ENCODE data around the gene CDH13.

The CDH13 gene

DNA sequence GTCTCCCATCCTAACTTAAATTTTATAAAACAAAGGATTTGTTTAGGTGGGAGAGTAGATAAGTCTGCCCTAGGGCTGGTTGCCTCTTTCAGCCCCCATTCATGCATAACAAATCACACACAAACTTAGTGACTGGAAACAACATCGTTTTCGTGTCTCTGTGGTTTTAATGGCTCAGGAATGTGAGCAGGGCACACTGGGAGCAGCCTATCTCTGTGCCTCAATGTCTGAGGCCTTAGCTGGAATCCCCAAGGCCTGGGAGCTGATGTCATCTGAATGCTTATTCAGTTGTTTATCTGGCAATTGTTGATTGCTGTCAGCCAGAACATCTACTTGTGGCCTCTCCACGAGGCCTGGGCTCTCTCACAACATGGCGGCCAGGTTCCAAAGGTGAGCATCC is 1079.1 kb downstream of the CDH13 start:
- TF ChIP-seq GATA2 (IDR thresholded peaks at IDR 0.05; ENCODE audit: low read depth, low read length) (no peak), GATA3 (IDR thresholded peaks at IDR 0.05; ENCODE audit: low read depth, low read length) (no peak)

DNA sequence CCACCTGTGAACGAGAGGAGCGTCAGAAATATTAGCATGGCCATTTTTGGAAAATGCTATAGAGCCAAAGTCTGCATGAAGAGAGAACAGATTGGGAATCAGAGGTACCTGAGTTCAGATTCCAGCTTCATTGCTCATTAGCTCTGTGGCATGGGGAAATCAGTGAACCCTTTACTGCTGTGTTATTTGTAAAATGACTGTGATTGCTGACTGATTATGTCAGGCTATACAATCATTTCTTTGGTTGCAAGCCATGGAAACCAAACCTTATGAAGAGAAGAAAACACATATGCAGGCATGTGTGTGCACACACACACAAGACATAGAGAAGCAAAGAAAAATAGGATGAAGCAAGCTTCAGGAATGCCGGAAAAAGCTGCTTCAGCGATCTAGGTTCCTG is 1079.6 kb downstream of the CDH13 start:
- TF ChIP-seq GATA3 (IDR thresholded peaks at IDR 0.05; ENCODE audit: low read depth, low read length) (no peak), GATA2 (IDR thresholded peaks at IDR 0.05; ENCODE audit: low read depth, low read length) (no peak)

DNA sequence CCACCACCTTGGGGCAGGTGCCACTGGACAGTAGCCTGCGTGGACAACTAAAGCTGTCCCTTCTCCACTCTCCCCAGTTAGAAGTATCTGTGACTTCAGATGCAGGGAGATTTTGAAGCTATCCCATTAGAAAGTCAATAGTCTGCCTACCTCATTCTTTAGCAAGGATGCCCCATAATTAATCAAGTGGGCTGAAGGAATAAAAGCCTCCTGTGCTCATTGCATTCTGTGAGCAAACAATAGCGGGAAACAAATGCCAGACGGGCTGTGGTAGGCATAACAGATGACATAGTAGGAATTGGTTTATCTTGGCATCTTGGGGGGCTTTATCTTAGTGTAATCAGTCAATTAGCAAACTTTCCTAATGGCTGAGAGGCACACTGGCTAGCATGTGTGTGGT is 1084.3 kb downstream of the CDH13 start:
- TF ChIP-seq GATA3 (IDR thresholded peaks at IDR 0.05; ENCODE audit: low read depth, low read length) = no peak
- no peak for TF ChIP-seq GATA2 (IDR thresholded peaks at IDR 0.05; ENCODE audit: low read depth, low read length)

DNA sequence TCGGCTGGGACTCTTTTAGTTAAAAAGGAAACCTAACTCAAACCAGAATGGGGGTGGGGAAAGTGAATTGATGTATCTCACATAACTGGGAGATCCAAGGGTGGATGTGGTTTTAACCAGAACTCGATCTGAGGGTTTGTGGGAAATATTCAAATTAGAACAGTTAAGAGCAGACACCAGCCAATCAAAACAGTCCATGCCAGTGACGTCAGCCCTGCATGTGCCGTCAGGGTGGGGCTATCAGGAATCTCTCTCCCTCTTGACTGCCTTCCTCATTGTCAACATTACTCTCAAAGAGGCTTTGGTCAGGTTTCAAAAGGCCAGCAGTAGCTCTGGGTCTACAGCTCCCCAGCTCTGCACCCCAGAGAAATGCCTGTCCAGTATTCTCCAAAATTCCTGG is 1086.8 kb downstream of the CDH13 start:
- no peak for TF ChIP-seq GATA2 (IDR thresholded peaks at IDR 0.05; ENCODE audit: low read depth, low read length)
- TF ChIP-seq GATA3 (IDR thresholded peaks at IDR 0.05; ENCODE audit: low read depth, low read length) = no peak

DNA sequence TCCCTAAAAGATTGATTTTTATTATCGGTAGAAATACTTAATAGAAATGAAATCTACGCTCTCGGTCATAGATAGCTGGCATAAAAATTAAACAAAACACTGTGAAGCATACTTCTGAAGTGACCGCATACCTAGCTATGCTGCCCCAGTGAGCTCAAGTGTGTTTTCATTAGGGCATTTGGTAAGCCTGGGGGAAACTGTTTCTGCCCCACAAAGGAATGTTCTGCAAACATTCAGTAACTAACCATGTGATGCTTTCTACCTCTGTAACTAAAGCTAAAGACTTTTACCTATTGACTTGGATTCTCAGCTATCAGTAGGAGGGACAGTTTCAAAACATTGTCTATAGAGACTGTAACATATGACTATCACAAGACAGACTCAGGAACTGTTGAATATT is 1087.5 kb downstream of the CDH13 start:
- no peak for TF ChIP-seq GATA2 (IDR thresholded peaks at IDR 0.05; ENCODE audit: low read depth, low read length)
- TF ChIP-seq GATA3 (IDR thresholded peaks at IDR 0.05; ENCODE audit: low read depth, low read length) = no peak

DNA sequence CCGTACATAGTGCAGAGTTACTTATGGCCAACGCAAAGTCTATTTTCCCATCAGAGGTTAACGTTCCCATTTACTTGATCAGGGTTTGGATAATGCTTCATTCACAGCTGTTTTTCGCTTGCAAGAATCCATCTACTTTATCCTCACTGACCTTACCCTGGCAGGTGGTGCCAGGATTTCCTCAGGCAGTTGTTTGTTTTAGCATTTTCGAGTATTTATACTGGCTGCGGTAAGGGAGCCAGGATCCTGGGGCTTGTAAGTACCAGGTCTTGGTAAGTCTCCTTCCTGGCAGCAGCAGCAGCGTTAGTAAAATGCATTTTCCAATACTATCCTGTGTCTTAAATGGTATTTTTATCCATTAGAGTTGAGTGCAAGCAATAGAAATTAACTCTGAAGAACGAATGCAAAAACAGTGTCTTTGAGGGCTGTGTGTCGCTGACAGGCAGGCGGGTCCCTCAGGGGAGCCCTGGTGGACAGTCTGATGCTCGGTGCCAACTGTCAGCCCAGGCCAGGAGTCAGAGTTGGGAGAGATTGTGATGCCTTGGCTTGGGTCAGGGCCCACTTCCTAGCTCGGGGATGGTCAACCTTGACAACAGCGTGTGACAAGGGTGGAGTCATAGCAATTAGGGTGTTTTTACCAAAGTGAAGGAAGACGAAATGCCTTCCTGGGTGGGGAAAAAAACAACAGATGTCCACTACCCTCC is 1088.6 kb downstream of the CDH13 start:
- TF ChIP-seq GATA3 (IDR thresholded peaks at IDR 0.05; ENCODE audit: low read depth, low read length) (no peak), GATA2 (IDR thresholded peaks at IDR 0.05; ENCODE audit: low read depth, low read length) (no peak)

DNA sequence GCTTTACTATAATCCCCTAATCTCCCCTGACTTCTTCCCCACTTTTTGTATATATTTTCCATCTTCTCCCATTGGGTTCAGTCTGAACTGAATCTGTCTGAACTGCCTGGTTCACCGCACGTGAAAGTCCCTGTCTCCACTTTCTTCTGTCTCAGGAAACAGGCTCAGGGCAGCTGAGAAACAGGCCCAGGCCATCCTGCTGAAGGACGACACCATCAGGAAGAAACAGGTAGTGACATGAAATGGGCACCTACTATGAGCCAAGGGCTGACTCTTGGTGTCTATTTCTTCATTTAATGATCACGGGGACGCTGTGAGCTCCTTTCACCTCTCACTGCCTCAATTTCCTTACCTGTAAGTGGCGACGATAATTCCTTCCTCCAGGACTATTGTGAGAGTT is 1090.5 kb downstream of the CDH13 start:
- no peak for TF ChIP-seq GATA3 (IDR thresholded peaks at IDR 0.05; ENCODE audit: low read depth, low read length)
- no peak for TF ChIP-seq GATA2 (IDR thresholded peaks at IDR 0.05; ENCODE audit: low read depth, low read length)

DNA sequence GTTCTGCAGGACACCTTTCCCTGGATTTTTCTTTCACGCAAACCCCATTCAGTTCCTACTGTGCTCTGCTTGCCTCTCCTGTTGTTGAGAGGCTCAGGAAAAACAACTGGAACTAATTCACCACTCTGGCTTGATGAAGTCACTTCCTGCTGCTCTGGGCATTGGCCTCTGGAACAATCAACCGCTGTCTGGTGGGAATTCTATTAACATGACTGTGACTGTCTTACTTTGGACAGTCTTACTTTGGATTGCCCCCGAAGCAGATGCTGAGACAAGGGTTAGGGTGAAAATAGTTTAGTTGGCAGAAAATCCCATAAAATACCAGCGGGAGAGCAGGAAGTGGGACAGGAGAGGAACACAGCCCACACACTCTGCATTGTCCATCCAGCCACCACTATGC is 1091.0 kb downstream of the CDH13 start:
- no peak for TF ChIP-seq GATA2 (IDR thresholded peaks at IDR 0.05; ENCODE audit: low read depth, low read length)
- no peak for TF ChIP-seq GATA3 (IDR thresholded peaks at IDR 0.05; ENCODE audit: low read depth, low read length)

DNA sequence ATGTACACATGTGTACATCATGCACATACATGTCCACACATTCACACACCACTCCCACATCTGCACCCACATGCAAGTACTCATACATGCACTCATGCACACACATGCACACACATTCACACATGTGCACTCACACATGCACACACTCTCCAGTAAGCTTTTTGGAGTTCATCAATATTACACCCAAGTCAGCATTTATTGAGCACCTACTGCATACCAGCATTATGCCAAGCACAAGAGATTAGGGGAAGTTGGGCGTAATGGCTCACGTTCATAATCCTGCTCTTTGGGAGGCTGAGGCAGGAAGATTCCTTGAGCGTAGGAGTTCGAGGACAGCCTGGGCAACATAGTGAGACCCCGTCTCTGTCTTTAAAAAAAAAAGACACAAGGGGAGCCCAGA is 1093.4 kb downstream of the CDH13 start:
- no peak for TF ChIP-seq GATA3 (IDR thresholded peaks at IDR 0.05; ENCODE audit: low read depth, low read length)
- TF ChIP-seq GATA2 (IDR thresholded peaks at IDR 0.05; ENCODE audit: low read depth, low read length) = no peak

DNA sequence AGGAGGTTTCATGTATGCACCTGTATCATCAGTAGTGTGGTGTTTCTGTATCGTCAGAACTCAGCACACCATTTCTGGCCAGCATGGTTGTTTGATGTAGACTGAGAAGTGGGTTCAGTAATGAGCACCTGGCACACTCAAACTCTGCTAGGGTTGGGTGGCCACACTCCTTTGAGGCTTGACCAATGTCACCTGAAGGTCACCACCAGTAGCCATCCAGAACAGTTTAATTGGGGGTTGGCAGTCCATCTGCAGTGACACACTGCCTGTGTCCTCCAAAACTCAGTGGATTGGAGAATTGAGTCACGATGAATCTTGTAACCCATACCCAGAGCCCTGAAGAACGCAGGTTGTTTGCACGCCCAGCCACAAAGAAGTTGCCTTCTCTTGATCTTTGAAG is 1094.2 kb downstream of the CDH13 start:
- TF ChIP-seq GATA2 (IDR thresholded peaks at IDR 0.05; ENCODE audit: low read depth, low read length) = no peak
- TF ChIP-seq GATA3 (IDR thresholded peaks at IDR 0.05; ENCODE audit: low read depth, low read length) = no peak

DNA sequence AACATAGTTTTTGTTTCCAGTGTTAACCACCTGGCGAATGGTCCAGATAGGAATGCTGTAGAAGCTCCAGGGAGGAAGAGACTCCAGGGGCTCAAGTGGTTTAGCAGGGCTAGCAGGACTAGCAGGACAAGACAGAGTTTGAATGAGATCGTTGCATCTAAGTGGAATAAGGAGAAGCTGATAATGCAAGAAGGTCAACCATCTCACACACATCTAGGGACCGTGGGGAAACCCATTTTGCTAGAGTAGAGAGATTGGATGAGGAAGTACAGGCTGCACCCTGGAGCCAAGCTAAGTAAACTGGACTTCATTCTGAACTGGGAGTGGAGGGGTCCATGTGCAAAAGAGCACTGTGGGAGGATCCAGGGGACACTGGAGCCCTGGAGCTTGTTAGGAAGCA is 1094.9 kb downstream of the CDH13 start:
- TF ChIP-seq GATA2 (IDR thresholded peaks at IDR 0.05; ENCODE audit: low read depth, low read length) (no peak), GATA3 (IDR thresholded peaks at IDR 0.05; ENCODE audit: low read depth, low read length) (no peak)

DNA sequence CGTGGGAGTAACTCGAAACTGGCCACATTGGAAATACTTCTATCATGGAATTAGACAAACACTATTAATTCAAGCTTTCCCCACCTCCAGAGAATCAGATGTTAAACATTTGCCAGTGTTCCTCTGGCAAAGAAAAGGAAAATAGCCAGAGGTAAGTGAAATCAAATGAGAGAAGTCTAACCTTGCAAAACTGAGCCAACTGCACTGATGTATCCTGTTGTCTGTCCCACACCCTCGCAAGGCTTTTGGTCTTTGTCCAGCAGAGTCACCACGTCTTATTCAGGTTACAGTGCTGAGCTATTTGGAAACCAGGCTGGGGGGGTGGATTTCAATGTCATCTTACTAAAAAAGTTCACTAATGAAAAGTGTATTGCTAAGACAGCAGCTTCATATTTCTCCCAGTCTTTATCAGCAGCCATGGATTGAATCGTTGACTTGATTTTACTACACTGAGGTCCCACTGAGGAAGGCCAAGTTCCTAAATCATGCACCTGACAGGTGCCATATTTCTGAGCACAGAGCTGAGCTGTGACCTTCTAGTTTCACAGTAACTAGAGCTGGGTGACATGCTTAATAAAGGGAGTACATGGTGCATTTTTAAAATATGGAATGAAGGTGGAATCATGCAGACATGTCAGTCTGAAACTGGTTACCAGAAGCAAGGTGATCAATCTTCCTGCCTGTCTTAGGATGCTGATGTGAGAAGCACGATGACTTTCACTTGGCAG is 1095.9 kb downstream of the CDH13 start:
- TF ChIP-seq GATA2 (IDR thresholded peaks at IDR 0.05; ENCODE audit: low read depth, low read length) = no peak
- no peak for TF ChIP-seq GATA3 (IDR thresholded peaks at IDR 0.05; ENCODE audit: low read depth, low read length)

DNA sequence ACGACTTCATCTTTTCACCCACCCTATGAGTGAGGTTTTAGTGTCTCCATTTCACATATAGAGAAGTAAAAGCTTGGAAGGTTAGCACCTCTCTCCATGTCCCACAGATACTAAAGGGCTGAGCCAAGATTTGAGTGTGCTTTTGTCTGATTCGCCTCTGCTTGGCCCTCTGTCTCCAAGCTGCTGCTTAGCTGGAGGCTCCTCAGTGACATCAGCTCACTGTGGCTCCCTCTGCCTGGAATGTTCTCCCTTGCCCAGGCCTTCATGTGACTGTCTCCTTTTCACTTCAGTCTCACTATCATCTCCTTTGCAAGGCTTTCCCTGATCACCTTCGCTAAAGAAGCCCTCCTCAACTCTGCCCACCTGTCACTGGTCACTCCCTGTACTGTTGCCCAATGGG is 1096.5 kb downstream of the CDH13 start:
- no peak for TF ChIP-seq GATA3 (IDR thresholded peaks at IDR 0.05; ENCODE audit: low read depth, low read length)
- no peak for TF ChIP-seq GATA2 (IDR thresholded peaks at IDR 0.05; ENCODE audit: low read depth, low read length)

DNA sequence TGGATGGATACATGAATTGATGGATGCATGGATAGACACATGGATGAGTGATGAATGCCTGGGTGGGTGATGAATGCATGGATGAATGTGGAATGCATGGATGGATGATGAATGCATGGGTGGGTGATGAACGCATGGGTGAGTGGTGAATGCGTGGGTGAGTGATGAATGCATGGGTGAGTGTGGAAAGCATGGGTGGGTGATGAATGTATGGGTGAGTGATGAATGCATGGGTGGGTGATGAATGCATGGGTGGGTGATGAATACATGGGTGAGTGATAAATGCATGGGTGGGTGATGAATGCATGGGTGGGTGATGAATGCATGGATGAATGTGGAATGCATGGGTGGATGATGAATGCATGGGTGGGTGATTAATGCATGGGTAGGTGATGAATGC is 1097.1 kb downstream of the CDH13 start:
- TF ChIP-seq GATA2 (IDR thresholded peaks at IDR 0.05; ENCODE audit: low read depth, low read length) = no peak
- no peak for TF ChIP-seq GATA3 (IDR thresholded peaks at IDR 0.05; ENCODE audit: low read depth, low read length)

DNA sequence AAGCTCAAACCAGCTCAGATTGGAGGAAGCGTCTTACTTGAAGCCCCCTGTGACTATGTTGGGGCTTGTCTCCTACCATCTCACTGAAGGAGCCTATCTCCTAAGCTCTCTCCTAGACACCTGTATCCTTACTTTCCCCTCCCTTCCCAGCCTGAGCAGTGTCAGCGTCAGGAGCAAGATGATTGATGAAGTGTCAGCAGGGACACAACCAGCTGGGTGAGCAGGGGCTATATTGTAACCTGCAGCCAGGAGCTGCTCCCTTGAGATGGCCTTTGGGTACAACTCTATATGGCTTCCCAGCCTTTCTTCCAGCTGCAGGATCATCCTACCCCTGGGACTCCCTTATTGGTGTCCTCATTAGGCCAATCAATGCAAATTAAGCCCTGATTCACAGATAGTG is 1097.8 kb downstream of the CDH13 start:
- no peak for TF ChIP-seq GATA3 (IDR thresholded peaks at IDR 0.05; ENCODE audit: low read depth, low read length)
- TF ChIP-seq GATA2 (IDR thresholded peaks at IDR 0.05; ENCODE audit: low read depth, low read length) = no peak

Data from SH-SY5Y (cell line).